LHCN-M2 (cell line): ENCODE measurements around the gene SLC13A4. TPM values are rescaled to one million over a fixed set of nuclear protein-coding genes. Genes with fewer than 3 reads are reported as not detected.

Experiments
- DNase-seq: peaks from one replicate; pipeline ENCODE4 v3.0.0-alpha.2; 2012; ENCODE audit warnings: low read depth
- total RNA-seq: library from RNA; depleted of rRNA; stranded (reverse); fragments of >200 nt; gene quantifications from 2 replicates; pipeline ENCODE4 v1.2.3, GENCODE V29; 2014

The SLC13A4 gene
- total RNA-seq, 1 experiment from 2014 or later: not detected

- DNase-seq: no peak
These were observed 8.3 kb downstream of the SLC13A4 start for GRCh38 chr7:135719688-135720087.

GRCh38 chr7:135718794-135719437 lies 9.1 kb downstream of the SLC13A4 start:
- no peak for DNase-seq

GRCh38 chr7:135718219-135718618 lies 9.8 kb downstream of the SLC13A4 start:
- no peak for DNase-seq

GRCh38 chr7:135717693-135718092 lies 10.3 kb downstream of the SLC13A4 start:
- DNase-seq: peak; percentile 26

GRCh38 chr7:135716677-135717238 lies 11.2 kb downstream of the SLC13A4 start:
- DNase-seq: peak; percentile 80

GRCh38 chr7:135715673-135716072 lies 12.3 kb downstream of the SLC13A4 start:
- DNase-seq: no peak

GRCh38 chr7:135715055-135715522 lies 12.9 kb downstream of the SLC13A4 start:
- no peak for DNase-seq

GRCh38 chr7:135714534-135715009 lies 13.4 kb downstream of the SLC13A4 start:
- DNase-seq: peak; percentile 92

GRCh38 chr7:135713836-135714470 lies 14.0 kb downstream of the SLC13A4 start:
- peak; percentile 24 for DNase-seq

GRCh38 chr7:135712796-135713195 lies 15.2 kb downstream of the SLC13A4 start:
- DNase-seq: no peak

- DNase-seq: peak; percentile 59
These were observed 15.7 kb downstream of the SLC13A4 start for GRCh38 chr7:135712182-135712782.

GRCh38 chr7:135711139-135711469 lies 16.9 kb downstream of the SLC13A4 start:
- no peak for DNase-seq

- DNase-seq: no peak
These were observed 17.4 kb downstream of the SLC13A4 start for GRCh38 chr7:135710417-135711138.

- no peak for DNase-seq
These were observed 18.5 kb downstream of the SLC13A4 start for GRCh38 chr7:135709508-135709907.

GRCh38 chr7:135708041-135708440 lies 19.9 kb downstream of the SLC13A4 start:
- DNase-seq: no peak

GRCh38 chr7:135707570-135707966 lies 20.4 kb downstream of the SLC13A4 start:
- DNase-seq: no peak

GRCh38 chr7:135706858-135707569 lies 21.0 kb downstream of the SLC13A4 start:
- no peak for DNase-seq

GRCh38 chr7:135706038-135706742 lies 21.8 kb downstream of the SLC13A4 start:
- DNase-seq: no peak

GRCh38 chr7:135704698-135705097 lies 23.3 kb downstream of the SLC13A4 start:
- DNase-seq: no peak

GRCh38 chr7:135704074-135704473 lies 23.9 kb downstream of the SLC13A4 start:
- no peak for DNase-seq
